AG09319 (cell line): Measurements from ENCODE around the gene ADAP2.
"Not testable (repeated sequence)": the region's sequence is repeated elsewhere in the genome, so short reads cannot be mapped to it uniquely, and the experiment has no call there.

Experiments used
- DNase-seq: peaks from one replicate; pipeline ENCODE4 v3.0.0-alpha.2; 2010; ENCODE audit warnings: low read depth; ENCODE audit errors: extremely low read depth
- TF ChIP-seq, protein P1 (sequence below): IDR thresholded peaks from 2 replicates; pipeline ENCODE4 v1.5.1; 2011; ENCODE audit warnings: low read depth, mild to moderate bottlenecking, inconsistent platforms, low read length, moderate library complexity

Gene ADAP2

DNA sequence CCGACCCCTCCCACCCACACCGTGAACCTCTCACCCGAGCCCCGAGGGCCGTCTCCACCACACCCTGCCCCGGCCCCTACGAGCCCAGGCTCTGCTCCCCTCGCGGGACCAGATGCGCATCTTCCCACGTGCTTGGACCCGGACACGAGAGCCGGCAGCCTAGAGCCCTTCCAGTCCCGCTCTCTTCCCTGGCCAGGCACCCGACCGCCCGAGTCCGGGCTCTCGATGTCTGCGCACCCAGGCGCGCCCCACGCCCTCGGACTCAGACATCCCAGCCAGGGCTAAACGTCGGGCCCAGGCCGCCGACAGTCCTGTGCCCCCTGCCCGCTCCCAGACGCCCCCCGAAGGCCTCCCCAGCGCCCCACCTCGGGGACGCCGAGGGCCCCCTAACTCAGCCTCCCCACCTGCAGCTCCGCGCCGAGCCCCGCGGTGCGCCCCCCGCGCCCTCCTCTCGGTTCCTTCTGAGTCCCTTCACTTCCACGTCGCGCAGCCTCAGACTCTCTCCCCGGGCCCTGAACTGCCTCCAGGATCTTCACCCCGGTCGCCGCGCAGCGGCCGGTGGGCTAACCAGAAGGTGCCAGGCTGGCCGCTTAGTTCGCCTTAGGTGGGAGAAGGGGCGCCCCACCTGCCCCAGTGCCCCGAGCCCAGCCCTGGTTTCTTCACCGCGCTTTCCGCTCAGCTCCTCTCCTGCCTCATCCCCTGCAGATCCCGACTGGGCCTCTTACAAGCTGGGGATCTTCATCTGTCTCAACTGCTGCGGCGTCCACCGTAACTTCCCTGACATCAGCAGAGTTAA is 688 bp downstream of the ADAP2 start:
- no peak for DNase-seq
- TF ChIP-seq, protein P1, sequence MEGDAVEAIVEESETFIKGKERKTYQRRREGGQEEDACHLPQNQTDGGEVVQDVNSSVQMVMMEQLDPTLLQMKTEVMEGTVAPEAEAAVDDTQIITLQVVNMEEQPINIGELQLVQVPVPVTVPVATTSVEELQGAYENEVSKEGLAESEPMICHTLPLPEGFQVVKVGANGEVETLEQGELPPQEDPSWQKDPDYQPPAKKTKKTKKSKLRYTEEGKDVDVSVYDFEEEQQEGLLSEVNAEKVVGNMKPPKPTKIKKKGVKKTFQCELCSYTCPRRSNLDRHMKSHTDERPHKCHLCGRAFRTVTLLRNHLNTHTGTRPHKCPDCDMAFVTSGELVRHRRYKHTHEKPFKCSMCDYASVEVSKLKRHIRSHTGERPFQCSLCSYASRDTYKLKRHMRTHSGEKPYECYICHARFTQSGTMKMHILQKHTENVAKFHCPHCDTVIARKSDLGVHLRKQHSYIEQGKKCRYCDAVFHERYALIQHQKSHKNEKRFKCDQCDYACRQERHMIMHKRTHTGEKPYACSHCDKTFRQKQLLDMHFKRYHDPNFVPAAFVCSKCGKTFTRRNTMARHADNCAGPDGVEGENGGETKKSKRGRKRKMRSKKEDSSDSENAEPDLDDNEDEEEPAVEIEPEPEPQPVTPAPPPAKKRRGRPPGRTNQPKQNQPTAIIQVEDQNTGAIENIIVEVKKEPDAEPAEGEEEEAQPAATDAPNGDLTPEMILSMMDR, result no peak

DNA sequence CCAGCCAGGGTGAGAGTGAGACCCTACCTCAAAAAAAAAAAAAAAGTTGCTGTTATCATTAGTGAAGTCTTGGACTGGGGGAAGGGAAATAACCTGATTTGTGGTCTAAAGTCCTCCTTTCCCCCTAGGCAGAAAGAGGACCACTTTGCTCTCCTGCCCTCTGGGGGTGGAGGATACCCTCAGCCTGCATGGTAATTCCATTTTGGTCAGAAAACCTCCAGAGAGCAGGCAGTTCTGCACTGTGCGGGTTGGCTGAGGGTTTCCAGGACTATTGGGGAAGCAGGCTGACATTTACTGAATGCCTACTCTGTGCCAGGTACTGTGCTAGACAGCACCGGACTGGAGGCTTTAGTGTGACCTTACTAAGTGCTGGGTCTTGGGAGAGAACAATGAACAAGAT is 2.6 kb downstream of the ADAP2 start:
- DNase-seq, result no peak
- TF ChIP-seq, protein P1, result no peak

DNA sequence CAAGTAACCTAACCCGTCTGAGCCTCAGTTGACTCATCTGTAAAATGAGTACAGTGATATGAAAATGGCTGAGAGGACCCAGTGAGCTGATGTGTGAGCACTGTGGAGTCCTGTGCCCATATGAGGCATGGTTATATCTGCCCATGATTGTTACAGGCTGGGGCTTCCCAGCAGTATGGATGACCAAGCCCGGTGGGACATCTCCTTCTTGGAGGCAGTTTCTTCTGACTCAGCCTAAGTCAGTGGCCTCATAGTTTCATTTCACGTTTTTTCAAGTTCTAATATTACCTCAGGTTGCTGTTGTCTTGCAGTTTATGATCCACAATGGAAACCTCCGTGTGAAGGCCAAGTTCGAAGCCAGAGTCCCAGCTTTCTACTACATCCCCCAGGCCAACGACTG is 4.8 kb downstream of the ADAP2 start:
- no peak for DNase-seq
- TF ChIP-seq, protein P1, result no peak

DNA sequence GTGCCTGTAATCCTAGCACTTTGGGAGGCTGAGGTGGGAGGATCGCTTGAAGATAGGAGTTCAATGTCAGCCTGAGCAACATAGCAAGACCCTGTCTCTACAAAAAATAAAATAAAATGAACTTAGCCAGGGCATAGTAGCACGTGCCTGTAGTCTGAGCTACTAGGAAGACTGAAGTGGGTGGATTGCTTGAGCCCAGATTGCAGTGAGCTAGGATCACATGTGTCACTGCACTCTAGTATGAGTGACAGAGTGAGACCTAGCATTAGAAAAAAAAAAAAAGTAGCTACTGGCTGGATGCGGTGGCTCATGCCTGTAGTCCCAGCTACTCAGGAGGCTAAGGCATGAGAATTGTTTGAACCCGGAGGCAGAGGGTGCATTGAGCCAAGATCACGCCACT is 6.0 kb downstream of the ADAP2 start:
- TF ChIP-seq, protein P1, result no peak
- no peak for DNase-seq

DNA sequence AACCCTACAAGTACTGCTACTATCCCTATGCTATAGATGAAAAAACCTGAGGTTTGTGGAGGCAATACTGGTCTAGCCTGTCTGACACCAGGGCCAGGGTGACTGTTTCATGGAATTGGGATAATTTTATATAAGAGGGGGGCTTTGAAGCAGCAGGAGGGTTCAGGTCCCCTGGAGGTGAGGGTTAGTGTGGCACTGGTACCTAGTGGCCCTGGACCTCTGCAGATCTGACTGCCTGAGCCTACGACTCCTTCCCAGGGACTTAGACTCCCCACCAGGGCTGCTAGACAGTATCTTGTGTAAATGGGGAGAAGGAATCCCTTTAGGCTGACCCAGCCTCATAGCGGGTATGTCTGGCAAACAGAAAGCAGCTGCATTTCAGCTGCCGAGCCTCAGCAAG is 6.8 kb downstream of the ADAP2 start:
- TF ChIP-seq, protein P1, result no peak
- no peak for DNase-seq

DNA sequence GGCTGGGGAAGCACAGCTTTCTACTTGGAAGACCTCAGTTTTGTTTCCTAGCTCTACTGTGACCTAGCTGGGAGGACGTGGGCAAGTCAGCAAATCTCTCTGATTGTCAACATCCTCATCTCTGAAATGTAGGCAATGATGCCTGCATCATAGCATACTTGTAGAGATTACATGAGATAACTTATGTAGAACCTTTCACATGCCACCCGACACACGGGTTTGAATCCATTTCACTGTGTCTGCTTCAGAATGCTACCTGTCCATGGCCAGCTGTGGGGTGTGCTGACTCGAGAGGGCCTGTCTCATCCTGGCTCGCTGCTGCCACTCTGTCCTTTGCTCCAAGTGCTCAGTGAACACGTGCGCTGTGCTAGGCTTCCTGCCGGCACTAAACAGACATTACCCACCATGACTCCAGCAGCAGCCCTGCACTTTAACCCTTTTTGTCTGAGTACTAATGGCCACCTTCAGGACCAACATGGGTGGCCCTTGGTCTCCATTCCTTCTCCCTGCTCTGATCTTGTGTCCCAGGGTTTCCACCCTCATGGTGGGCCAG is 7.4 kb downstream of the ADAP2 start:
- no peak for DNase-seq
- TF ChIP-seq, protein P1, result no peak

DNA sequence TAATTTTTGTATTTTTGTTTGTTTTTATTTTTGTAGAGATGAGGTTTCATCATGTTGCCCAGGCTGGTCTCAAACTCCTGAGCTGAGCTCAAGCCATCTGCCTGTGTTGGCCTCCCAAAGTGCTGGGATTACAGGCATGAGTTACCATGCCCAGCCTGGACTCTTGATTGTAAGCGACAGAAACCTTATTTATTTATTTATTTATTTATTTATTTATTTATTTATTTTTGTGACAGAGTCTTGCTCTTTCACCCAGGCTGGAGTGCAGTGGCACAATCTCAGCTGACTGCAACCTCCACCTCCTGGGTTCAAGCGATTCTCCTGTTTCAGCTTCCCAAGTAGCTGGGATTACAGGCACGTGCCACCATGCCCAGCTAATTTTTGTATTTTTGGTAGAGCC is 8.1 kb downstream of the ADAP2 start:
- not testable (repeated sequence) for DNase-seq

DNA sequence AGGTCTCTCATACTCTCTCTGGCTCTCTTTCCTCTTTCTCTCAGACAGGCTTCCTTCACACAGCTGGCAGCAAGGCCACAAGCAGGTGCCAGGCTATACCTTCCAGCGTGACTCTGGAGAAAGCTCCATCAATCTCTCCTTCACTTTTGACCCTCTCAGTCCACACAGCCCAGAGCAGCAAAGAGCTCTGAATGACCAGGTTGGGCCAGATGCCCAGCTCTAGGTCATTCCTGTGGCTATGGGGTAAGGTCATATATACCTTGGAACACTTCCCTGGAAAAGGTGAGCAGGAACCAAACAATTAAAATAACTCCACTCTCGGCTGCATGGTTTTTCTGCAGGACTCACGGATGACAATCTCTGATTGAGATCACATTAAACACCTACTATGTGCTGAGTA is 8.8 kb downstream of the ADAP2 start:
- TF ChIP-seq, protein P1, result no peak
- no peak for DNase-seq

DNA sequence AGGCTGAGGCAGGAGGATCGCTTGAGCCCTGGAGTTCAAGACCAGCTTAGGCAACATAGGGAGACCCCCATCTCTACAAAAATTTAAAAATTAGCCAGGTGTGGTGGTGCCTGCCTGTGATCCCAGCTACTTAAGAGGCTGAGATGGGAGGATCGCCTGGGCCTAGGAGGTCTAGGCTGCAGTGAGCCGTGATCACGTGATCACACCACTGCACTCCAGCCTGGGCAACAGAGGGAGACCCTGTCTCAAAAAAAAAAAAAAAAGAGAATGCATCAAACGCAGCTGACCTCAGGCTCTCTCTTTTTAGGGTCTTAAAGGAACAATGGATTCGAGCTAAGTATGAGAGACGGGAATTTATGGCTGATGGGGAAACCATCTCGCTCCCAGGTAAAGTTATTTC is 9.8 kb downstream of the ADAP2 start:
- not testable (repeated sequence) for DNase-seq
